ENCODE data around the gene B3GALT2.
"Not testable (repeated sequence)": the region's sequence is repeated elsewhere in the genome, so short reads cannot be mapped to it uniquely, and the experiment has no call there.

Gene B3GALT2, protein sequence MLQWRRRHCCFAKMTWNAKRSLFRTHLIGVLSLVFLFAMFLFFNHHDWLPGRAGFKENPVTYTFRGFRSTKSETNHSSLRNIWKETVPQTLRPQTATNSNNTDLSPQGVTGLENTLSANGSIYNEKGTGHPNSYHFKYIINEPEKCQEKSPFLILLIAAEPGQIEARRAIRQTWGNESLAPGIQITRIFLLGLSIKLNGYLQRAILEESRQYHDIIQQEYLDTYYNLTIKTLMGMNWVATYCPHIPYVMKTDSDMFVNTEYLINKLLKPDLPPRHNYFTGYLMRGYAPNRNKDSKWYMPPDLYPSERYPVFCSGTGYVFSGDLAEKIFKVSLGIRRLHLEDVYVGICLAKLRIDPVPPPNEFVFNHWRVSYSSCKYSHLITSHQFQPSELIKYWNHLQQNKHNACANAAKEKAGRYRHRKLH

DNA sequence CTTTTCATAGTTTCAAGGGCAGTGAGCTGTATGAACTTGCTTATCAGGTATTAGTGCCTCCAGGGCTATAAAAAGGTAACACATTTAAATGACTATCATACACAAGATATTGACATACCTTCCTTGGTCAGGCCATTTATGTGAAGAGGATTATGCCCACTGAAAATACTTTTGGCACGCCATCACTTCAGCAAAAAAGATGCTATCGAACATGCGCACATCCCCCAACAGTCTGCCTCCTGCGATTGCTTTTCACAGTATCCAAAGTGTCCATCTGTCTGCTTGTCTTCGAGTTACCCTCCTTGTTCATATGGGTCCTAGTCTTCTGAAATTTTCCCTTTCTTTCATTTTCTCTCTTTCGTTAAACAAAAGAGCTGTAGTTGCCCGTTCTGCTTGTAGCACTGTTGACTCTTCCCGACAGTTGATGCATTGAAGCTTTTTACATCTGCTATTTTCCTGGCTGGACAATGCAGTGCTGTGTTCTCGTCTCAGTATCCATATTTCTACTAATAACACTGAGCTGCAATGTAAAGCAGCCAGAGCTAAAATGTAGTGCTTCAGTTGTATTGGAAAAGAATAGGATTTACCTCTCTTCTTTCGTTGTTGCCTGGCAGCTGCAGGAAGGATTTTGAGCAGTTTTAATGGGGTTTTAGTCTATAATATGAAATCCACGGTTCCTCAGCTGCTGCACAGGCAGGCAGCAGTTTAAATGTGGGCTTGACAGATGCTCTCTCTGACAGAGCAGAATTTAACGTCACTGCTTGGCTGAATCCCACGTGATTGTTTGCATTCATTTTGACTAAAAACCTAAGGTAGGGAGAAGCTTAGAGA is at the start of gene B3GALT2:
B3GALT2 (minus strand) TSS at position 713 of the 831 bp plus-strand sequence. CDS start 5,051 bp downstream, outside the sequence.
- no peak for DNase-seq (ENCODE audit: low read depth in 2 of 2)

DNA sequence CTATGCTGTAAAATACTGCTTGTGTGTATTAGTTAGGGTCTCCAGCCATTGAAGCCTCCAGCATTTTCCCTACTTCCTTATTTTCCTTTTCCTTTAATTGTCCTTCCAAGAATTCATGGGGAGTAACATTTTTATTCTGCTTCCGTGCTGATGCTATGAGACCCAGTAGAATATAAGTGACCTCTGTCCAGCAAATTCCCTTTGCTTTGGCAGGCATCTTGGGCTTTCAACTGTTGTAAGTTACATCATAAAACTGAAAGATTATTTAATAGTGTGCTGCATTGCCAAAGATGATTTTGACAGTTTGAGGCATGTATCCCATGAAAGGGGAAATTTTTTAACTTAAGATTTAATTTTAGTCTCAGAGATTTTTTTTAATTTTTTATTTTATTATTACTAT is 48.1 kb upstream of the B3GALT2 start:
- DNase-seq (ENCODE audit: low read depth in 2 of 2), result no peak

DNA sequence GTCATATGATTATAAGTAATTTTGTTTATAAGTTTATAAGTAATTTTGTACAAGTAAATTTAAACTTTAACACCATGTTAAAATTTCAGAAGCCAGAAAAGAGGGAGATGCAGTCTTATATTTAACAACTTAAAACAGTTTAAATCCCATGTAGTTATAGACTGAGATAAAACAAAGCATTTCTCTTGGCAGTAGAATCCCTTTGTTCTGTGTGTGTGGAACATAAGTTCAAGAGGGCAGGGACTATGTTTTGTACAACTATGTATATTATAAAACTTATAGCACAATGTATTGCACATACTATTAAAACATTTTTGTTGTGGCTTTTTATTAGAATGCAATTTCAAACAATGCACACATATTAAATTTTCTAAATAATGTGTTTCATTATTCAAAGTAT is 44.7 kb upstream of the B3GALT2 start:
- not testable (repeated sequence) for DNase-seq (ENCODE audit: low read depth in 2 of 2)

DNA sequence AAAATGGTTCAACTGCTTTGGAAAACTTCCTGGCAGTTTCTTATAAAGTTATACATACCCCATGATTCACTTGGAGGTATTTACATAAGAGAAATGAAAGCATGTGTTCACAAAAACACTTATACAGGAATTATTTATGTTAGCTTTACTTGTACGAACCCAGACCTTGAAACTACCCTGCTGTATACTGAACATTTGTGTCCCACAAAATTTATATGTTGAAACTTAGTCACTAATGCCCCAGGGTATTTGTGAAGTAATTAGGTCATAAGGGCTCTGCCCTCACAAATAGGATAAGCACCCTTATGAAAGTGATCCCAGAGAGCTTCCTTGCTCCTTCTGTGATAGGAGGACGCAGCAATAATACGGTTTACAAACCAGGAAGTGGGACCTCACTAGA is 42.7 kb upstream of the B3GALT2 start:
- DNase-seq (ENCODE audit: low read depth in 2 of 2), result no peak

DNA sequence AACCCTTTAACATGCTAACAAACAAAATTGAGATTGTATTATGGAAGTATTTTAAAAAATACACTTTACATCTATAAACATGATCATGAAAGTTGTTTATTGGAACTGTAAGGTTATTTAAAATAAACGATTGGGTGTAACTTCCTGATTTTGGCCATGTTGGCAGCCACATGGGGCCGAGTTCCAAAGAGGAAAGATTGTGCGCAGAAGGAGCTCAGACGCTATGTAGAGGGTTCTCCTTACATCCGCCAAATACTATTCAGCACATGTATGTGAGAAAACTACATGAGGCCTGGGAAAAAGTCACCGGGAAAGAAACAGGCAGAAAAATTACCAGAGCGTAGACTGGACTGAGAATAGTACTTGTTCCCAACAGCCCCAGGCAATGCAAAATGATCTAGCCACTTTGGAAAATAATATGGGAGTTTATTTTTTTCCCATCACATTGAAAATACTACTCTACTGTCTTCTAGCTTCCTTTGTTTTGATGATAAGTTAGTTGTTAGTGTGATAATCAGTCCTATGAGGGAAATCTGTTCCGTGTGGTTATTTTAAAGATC is 35.7 kb upstream of the B3GALT2 start:
- DNase-seq (ENCODE audit: low read depth in 2 of 2), result no peak

DNA sequence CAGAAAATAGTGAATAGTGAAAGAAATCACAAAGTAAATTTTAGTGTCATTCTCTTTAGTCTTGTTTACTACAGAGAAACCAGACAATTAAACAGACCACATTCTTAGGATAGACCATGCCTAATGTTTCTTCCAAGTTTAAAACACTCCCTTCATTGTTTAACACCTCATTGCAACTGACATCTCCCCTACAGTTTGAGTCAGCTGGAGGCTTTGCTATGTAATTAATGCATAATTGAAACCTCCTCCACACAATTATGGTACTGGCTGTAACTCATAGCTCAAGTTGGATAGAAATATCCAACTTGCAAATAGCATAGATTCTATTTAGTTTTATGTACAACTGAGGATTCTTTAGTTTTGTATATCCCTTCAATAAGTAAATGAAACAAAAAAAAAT is 35.2 kb upstream of the B3GALT2 start:
- DNase-seq (ENCODE audit: low read depth in 2 of 2), result no peak

DNA sequence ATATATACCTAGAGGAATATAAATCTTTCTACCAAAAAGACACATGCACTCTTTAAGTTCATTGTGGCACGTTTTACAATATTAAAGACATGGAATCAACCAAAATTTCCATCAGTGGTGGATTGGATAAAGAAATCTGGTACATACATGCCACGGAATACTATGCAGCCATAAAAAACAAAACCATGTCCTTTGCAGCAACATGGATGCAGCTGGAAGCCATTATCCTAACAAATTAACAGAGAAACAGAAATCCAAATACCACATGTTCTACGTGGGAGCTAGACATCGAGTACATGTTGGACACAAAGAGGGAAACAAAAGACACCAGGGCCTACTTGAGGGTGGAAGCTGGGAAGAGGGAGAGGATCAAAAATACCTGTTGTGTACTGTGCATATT is 33.0 kb upstream of the B3GALT2 start:
- DNase-seq (ENCODE audit: low read depth in 2 of 2), result no peak

DNA sequence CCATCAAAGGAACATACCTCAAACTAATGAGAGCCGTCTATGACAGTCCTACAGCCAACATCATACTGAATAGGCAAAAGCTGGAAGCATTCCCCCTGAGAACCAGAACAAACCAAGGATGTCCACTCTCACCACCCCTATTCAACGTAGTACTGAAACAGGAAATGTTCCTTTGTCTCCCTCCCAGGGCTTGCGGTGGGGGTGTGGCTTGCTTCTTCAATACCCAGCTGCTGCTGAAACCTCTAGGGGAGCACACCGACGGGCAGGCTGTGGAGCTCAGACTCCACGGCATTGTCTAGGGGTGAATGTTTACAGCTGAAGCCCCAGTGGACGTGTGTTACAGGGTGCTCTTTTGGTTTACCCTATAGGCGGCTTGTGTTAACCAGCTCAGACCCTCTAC is 30.5 kb upstream of the B3GALT2 start:
- no peak for DNase-seq (ENCODE audit: low read depth in 2 of 2)

DNA sequence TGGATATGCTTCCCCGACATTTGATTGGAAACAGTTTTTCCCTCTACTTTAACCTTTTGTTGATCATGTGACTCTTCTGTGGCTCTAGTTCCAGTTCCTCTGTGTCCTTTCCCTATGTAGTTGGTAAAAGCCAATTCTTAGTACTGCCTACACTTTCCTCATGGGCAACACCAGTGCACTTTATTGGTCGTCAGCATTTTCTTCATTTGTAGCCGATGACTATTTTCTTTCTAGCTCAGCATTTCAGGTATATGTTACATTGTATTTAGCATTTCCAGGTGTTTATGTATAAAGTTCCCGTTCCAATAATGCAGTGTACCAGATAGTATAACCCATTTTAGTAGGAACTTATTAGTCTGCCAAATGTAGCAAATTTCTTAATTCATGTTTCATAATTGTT is 27.6 kb upstream of the B3GALT2 start:
- DNase-seq (ENCODE audit: low read depth in 2 of 2), result no peak

DNA sequence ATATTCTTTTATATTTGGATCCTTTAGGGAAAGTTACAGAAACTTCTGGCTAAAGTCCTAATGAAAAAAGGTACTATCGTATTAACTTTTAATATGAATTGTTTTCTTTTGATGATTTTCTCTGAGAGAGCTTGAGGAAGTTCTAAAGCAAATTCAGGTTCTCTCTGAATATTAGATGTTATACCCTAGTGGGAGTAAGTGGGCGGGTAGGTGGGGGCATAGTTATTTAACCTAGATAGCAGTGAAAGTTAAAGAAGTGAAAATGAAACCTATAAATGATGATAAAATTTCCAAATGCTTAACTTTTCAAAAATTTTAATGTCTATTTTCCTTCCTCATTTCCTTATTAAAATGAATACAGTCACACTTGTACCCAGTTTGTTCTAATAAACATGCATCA is 26.2 kb upstream of the B3GALT2 start:
- DNase-seq (ENCODE audit: low read depth in 2 of 2), result no peak

DNA sequence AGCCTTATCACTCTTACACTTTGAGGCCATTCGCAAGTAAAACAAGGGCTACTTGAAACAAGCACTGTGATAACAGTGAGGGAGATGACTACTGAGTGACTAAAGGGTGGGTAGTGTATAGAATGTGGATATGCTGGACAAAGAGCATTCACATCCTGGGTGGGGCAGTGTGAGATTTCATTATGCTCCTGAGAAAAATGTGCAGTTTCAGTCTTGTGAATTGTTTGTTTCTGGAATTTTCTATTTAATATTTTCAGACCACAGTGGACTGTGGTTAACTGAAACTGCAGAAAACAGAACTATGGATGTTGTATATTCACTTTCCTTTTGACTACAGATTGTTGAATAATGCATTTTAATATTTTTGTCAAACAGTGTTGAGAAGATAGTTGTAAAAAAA is 25.1 kb upstream of the B3GALT2 start:
- no peak for DNase-seq (ENCODE audit: low read depth in 2 of 2)

DNA sequence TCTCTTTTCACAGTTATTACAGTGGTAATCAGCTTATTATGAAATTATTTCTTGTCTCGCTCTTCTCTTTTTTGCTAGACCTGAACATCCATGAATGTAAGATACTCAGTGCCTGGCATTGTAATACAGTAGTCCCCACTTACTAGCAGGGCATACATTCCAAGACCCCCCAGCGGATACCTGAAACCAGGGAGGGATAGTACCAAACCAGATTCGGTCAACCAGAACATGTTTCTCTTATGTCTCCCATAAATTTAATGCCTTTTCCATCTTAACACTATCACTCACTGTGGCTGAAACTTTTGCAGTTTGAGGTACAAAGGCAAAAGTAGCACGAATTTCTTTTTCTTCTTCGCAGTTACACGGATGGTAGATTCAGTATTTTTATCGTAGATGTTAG is 24.6 kb upstream of the B3GALT2 start:
- no peak for DNase-seq (ENCODE audit: low read depth in 2 of 2)

DNA sequence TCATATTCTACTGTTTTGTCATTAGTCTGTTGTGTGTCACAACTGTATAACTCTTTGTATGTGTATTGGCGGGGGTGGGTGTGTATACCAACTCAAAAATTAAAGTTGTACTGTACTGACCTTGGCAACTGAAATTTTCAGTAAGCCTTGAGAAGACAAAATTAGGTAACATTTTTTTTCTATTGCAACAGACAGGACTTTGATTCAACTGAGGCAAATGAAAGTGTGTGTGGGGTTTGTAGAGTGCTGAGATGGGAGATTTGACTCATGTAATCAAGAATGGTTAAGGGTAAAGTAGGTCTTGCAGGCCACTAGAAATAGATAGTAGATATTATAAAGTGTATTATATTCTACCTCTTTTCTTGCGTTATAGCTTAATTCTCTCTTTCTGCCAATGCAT is 14.6 kb upstream of the B3GALT2 start:
- no peak for DNase-seq (ENCODE audit: low read depth in 2 of 2)

DNA sequence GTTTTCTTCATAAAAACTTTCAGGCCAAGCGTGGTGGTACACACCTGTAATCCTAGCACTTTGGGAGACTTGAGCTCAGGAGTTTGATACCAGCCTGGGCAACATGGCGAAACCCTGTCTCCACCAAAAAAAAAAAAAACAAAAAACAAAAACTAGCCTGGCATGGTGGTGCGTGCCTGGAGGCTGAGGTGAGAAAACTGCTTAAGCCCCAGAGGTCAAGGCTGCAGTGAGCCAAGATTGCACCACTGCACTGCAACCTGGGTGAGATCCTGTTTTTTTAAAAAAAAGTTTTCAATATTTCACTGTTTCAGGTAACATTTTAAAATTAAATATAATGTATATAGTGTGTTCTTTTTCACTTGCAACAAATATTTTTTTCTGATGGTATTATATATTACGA is 13.5 kb upstream of the B3GALT2 start:
- no peak for DNase-seq (ENCODE audit: low read depth in 2 of 2)

DNA sequence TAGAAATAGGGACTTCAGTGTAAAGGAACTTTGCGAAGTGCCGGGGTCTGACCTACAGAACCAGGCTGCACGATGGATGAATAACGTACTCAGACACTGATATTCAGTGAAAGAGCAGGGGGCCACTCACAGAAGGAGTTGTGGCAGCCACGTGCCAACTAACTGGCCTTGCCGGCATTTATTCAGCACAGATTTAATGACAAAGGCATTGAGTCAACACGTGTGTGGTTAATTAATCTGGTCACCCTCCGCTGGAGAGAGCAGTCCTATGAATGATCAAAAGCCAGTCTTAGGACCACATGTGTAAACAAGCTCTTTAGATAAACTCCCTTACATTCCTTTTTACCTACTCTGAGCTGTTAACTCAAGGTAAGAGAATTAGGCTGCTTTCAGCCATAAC is 6.2 kb upstream of the B3GALT2 start:
- DNase-seq (ENCODE audit: low read depth in 2 of 2), result no peak

DNA sequence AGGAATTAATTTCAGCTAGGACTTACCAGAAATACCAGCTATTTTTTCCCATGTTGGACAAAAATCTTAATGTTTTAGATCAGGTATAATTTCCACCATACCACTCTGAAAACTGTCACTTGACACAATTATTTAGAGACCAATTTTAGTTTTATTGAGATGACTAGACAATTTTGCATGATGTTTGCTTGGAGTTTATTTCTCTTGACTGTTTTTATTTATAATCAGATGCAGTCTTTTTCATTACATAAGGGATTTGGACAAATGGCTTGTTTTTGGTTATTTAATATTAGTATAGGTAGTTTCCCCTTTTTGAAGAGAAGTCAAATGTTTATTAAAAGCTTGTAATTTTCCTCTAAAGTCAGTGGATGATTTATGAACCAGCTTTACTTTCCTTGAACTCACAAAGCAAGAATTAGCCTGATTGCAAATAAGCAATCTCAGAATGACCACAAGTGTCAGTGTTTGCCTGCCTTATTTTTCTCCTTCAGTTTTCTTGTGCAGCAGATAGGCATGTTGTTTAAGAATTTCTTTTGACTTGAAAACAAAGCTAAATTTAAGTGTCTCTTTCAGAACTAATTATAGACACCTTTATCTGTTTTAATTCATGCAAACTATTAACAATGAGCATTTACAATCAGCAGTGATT is 3.8 kb upstream of the B3GALT2 start:
- DNase-seq (ENCODE audit: low read depth in 2 of 2), result no peak

DNA sequence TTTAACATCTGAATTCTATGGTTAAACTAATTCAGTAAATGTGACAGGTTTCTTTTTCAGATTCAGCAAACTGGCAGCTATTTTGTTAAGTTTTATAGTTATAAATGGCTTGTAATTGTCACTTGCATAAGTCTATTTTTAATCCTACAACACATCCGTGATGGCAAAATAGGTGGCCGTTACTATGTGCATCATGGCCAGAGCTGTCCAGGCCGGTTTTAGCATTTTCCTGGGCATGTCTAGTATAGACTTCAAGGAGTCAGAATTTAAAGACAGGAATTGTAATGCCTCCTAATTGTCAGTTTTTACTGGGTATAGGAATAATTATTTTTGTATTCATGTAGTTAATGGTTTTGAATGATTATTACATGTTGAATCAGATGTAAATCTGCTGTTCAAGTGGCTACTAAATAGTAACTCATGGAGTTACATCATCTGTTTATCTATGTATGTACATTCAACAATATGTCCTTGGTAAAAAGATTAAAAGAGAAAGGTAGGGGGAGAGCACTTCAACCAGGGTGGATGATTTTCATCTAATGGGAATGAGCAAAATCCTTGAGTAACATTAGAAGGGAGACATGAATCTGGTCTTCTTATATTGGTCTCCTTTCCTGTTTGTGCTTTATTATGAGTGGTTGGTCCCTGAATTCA is 3.2 kb upstream of the B3GALT2 start:
- DNase-seq (ENCODE audit: low read depth in 2 of 2), result no peak

DNA sequence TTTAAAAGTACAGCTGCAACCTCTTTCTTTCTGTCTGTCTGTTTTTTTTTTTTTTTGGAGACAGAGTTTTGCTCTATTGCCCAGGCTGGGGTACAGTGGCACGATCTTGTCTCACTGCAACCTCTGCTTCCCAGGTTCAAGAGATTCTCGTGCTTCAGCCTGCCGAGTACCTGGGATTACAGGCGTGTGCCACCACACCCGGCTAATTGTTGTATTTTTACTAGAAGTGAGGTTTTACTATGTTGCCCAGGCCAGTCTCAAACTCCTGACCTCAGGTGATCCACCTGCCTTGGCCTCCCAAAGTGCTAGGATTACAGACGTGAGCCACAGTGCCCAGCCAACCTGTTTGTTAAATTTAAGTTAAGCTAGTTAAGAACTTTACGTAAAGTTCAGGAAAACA is 2.5 kb upstream of the B3GALT2 start:
- DNase-seq (ENCODE audit: low read depth in 2 of 2), result not testable (repeated sequence)

DNA sequence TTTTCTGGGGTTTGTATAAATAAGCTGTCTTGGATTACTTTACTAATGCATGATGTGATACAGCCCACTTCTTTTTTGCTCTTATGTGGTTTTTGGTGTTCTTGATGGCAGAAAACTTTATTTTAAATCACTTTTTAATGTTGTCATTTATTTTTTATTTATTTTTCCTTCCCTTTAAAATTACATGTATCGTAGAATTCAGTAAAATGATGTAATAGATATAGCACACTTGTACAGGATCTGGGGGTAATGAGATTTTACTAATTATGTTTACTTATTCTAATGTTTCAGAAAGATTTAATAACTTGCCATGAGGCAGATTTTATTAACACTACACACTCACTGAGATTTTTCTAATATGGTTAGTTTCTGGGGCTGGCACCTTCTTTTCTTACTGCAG is 701 bp upstream of the B3GALT2 start:
- DNase-seq (ENCODE audit: low read depth in 2 of 2), result no peak

DNA sequence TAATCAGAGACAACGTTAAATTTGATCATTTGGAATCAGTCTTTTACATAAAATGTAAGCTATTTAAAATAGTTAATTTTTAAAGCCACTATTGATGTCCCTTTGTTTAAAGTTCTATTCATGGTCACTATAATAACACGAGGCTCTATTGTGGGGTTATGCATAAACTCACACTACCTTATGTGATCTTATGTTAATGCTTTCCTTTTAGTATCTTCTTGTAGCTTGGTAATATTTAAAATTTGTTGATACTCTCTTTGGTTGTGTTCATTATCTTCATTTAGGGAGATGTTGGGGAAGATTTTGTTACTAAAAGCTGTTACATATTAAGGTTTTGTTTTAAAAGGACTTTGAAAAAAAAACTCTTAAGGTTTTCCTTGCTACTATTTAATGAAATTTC is 1.2 kb downstream of the B3GALT2 start:
- no peak for DNase-seq (ENCODE audit: low read depth in 2 of 2)

DNA sequence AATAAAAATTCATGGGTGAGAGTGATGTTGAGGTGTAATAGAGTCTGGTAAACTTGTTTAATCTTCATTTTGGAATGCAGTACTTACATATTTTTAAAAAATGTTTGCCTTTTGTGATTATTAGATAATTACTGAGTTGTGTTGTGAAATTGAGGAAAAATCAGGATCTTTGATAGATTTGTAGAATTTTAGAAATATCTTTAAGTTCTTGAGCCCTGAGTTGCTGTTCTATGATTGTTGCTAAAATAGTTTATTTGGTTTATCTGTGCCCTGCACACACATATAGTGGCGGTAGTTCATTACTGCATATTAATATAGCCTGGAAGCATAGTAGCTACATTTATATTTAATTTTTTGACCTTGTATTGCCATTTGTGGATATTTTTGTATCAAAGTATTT is 1.6 kb downstream of the B3GALT2 start:
- no peak for DNase-seq (ENCODE audit: low read depth in 2 of 2)

Measured in stimulated activated CD4-positive, alpha-beta T cell treated with anti-CD3 and anti-CD28 coated beads, Interleukin-1b, Interleukin-23, amount 100 ng/mL, for 4 hours (primary cell).